NT2/D1 (cell line): ENCODE results near the gene EIF2S1.

Experiments
- YY1 ChIP-seq: IDR thresholded peaks from 2 replicates; pipeline ENCODE4 v1.6.1; 2011; ENCODE audit not compliant: insufficient read length, insufficient read depth
- ZNF274 ChIP-seq: IDR thresholded peaks from 2 replicates; pipeline ENCODE4 v1.6.1; 2011; ENCODE audit warnings: mild to moderate bottlenecking, low read depth, low read length

GRCh38 chr14:67413806-67414769, 54.0 kb downstream of the EIF2S1 start:
- TF ChIP-seq YY1 (no peak), ZNF274 (no peak)
